ENCODE measurements around the gene SNX5. TPM values are rescaled to one million over a fixed set of nuclear protein-coding genes. Genes with fewer than 3 reads are reported as not detected.

Gene SNX5
- total and polyA plus RNA-seq, 2 of the 13 experiments (the other 11 are each of a cell fraction or from before 2014, with no cell fraction given) = 664 to 1,040 TPM

DNA sequence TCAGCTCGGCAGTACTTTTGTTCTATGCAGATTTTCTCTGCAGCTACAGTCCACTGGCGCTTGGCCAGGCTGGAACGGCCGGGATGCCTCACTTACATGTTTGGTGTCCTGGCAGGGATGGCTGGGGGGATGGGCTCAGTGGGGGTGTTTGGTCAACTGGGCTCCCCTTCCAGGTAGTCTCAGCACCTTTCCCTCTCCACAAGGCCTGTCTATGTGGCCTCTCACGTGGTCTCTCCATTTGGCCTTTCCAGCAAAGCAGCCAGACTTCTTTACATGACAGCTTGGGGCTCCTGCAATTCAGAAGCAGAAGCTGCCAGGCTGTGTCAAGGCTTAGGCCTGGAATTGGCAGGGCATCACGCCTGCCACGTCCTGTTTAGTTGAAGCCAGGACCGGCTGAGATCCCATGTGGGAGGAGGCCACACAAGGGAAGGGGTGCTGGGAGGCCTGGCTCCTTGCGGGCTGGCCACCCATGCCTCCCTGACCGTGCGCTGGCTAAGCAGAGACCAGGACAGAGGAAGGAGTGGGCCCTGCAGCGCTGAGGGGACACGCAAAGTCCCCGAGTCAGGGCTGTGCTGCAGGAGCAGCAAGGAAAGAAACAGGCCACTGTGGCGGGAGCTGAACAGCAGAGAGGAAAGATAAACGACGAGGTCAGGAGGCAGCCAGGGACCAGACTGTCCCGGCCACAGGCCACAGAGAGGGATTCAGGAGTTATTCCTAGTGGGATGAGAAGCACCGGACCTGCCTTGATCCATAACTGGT lies 39.1 kb upstream of the SNX5 start (continued):
- TF ChIP-seq, protein P1, sequence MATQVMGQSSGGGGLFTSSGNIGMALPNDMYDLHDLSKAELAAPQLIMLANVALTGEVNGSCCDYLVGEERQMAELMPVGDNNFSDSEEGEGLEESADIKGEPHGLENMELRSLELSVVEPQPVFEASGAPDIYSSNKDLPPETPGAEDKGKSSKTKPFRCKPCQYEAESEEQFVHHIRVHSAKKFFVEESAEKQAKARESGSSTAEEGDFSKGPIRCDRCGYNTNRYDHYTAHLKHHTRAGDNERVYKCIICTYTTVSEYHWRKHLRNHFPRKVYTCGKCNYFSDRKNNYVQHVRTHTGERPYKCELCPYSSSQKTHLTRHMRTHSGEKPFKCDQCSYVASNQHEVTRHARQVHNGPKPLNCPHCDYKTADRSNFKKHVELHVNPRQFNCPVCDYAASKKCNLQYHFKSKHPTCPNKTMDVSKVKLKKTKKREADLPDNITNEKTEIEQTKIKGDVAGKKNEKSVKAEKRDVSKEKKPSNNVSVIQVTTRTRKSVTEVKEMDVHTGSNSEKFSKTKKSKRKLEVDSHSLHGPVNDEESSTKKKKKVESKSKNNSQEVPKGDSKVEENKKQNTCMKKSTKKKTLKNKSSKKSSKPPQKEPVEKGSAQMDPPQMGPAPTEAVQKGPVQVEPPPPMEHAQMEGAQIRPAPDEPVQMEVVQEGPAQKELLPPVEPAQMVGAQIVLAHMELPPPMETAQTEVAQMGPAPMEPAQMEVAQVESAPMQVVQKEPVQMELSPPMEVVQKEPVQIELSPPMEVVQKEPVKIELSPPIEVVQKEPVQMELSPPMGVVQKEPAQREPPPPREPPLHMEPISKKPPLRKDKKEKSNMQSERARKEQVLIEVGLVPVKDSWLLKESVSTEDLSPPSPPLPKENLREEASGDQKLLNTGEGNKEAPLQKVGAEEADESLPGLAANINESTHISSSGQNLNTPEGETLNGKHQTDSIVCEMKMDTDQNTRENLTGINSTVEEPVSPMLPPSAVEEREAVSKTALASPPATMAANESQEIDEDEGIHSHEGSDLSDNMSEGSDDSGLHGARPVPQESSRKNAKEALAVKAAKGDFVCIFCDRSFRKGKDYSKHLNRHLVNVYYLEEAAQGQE (IDR thresholded peaks at IDR 0.05; ENCODE audit: borderline replicate concordance in 1 of 2, low read depth in 1 of 2, low read length in 2 of 2) = no peak
- TF ChIP-seq RXRA (CRISPR knock-in tag; IDR thresholded peaks at IDR 0.05) (peak; percentile 20; the same call in 1 of the 2 replicates), ZNF891 (CRISPR knock-in tag; IDR thresholded peaks at IDR 0.05) (peak; percentile 93), ZNF235 (CRISPR knock-in tag; IDR thresholded peaks at IDR 0.05; ENCODE audit: borderline replicate concordance) (0 out of 2 replicates have a peak, but pooled peaks have one; percentile 55), ZNF136 (CRISPR knock-in tag; IDR thresholded peaks at IDR 0.05; ENCODE audit: low read depth) (no peak), MXD1 (CRISPR knock-in tag; IDR thresholded peaks at IDR 0.05) (peak; percentile 52), ZNF703 (CRISPR knock-in tag; IDR thresholded peaks at IDR 0.05; ENCODE audit: borderline replicate concordance) (no peak), ZSCAN12 (CRISPR knock-in tag; IDR thresholded peaks at IDR 0.05) (no peak), LRRFIP1 (CRISPR knock-in tag; conservative IDR thresholded peaks at IDR 0.05) (no peak), HNRNPLL (IDR thresholded peaks at IDR 0.05; ENCODE audit: low read depth, low read length, poor library complexity, severe bottlenecking) (peak; percentile 38)
- TF ChIP-seq, protein P2, sequence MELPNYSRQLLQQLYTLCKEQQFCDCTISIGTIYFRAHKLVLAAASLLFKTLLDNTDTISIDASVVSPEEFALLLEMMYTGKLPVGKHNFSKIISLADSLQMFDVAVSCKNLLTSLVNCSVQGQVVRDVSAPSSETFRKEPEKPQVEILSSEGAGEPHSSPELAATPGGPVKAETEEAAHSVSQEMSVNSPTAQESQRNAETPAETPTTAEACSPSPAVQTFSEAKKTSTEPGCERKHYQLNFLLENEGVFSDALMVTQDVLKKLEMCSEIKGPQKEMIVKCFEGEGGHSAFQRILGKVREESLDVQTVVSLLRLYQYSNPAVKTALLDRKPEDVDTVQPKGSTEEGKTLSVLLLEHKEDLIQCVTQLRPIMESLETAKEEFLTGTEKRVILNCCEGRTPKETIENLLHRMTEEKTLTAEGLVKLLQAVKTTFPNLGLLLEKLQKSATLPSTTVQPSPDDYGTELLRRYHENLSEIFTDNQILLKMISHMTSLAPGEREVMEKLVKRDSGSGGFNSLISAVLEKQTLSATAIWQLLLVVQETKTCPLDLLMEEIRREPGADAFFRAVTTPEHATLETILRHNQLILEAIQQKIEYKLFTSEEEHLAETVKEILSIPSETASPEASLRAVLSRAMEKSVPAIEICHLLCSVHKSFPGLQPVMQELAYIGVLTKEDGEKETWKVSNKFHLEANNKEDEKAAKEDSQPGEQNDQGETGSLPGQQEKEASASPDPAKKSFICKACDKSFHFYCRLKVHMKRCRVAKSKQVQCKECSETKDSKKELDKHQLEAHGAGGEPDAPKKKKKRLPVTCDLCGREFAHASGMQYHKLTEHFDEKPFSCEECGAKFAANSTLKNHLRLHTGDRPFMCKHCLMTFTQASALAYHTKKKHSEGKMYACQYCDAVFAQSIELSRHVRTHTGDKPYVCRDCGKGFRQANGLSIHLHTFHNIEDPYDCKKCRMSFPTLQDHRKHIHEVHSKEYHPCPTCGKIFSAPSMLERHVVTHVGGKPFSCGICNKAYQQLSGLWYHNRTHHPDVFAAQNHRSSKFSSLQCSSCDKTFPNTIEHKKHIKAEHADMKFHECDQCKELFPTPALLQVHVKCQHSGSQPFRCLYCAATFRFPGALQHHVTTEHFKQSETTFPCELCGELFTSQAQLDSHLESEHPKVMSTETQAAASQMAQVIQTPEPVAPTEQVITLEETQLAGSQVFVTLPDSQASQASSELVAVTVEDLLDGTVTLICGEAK (IDR thresholded peaks at IDR 0.05) = no peak
- TF ChIP-seq, protein P2 (CRISPR knock-in tag; IDR thresholded peaks at IDR 0.05) = peak; percentile 86; the same call in 1 of the 2 replicates
